NCI-H1092 treated with DMSO at 0.1 percent for 48 hours (cell line): ENCODE data around the gene KATNBL1.
"Not testable (repeated sequence)": the region's sequence is repeated elsewhere in the genome, so short reads cannot be mapped to it uniquely, and the experiment has no call there.

Experiments used
- DNase-seq: peaks from one replicate; lab custom pipeline; 2025; lab: John Stamatoyannopoulos, UW

Gene KATNBL1

DNA sequence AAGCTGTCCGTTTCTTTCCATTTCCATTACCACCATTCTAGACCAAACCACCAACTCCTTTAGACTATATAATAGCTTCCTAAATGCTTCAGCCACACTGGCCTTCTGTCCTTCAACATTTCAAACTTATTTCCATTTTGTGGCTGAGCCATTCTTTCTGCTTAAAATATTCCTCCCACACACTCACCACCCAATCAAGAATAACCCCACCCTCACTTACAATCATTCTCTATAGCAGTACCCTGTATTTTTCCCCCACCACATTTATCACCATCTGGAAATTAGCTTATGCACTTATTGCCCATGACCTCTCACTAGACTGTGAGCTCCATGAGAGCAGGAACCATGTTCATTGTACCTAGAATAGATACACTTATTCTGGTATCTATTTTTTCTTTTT is 6.6 kb downstream of the KATNBL1 start:
- no peak for DNase-seq

DNA sequence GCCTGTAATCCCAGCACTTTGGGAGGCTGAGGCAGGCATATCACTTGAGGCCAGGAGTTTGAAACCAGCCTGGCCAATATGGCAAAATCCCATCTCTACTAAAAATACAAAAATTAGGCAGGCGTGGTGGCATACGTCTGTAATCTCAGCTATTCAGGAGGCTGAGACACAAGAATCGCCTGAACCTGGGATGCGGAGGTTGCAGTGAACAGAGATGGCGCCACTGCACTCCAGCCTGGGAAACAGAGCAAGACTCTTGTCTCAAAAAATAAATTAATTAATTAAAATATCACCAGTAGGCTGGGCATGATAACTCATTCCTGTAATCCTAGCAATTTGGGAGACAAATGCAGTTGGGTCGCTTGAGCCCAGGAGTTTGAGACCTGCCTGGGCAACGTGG is 16.6 kb downstream of the KATNBL1 start:
- not testable (repeated sequence) for DNase-seq

DNA sequence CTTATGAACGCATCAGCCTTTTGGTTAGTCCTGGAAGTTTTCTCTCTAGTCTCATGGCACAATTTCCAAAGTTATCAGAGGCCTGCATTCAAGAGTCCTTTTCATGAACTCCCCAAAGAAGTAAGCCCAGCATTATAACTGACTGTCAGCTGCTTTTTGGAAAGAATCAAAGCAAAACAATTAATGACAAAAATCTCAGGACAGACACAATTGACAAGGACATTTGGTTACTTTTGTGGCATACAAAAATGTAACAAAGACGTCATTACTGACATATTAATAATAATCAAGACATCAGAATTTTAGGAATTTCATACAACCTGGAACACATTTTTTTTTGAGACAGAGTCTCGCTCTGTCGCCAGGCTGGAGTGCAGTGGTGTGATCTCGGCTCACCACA is 21.2 kb downstream of the KATNBL1 start:
- no peak for DNase-seq

DNA sequence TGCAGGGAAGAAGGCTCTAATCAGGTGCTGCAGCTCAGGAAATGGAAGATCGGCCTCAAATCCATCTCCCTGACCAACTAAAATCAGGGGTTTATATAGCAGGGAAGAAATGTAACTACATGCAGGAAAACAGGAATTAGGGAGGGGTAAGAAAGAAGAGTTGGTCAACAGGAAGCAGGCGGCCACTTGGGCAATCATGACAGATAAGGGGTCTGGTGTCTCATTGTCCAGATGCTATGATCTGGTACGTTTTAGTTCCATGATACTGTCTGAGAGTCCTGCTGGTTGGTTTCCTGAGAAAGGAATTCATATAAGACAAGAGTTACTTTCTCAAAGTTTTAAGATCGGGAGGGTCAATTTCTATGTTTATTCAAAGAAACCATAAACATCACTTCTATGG is 24.2 kb downstream of the KATNBL1 start:
- DNase-seq: no peak

DNA sequence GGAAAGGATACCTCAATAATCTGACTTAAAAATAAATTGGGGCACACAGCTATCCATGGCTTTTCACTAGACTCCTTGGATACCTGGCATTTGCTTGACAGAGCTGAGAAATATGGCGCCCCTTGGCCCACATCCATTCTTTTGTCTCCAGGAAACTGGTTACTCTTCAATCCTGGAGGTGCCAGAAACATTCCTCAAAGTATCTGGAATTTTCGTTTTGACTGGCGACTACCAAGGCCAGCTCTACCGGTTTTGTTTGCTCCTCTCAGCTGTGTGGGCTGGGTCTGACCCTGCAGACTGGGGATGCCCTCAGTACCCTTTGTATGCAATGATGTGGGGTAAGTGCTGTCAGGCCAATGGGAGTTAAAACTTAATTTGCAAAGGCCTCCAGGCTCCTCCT is 27.0 kb downstream of the KATNBL1 start:
- DNase-seq: no peak

DNA sequence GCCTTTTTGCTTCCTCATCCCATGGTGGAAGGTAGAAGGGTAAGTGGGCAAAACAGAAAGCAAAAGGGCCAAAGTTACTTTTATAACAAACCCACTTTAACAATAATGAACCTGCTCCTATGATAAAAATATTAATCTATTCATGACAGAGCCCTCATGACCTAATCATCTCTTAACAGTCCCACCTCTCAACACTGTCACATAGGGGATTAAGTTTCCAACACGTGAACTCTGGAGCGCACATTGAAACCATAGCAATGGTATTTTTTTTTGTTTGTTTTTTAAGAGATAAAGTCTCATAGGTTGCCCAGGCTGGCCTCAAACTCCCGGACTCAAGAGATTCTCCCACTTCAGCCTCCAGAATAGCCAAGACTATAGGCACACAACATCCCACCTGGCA is 30.7 kb downstream of the KATNBL1 start:
- no peak for DNase-seq

DNA sequence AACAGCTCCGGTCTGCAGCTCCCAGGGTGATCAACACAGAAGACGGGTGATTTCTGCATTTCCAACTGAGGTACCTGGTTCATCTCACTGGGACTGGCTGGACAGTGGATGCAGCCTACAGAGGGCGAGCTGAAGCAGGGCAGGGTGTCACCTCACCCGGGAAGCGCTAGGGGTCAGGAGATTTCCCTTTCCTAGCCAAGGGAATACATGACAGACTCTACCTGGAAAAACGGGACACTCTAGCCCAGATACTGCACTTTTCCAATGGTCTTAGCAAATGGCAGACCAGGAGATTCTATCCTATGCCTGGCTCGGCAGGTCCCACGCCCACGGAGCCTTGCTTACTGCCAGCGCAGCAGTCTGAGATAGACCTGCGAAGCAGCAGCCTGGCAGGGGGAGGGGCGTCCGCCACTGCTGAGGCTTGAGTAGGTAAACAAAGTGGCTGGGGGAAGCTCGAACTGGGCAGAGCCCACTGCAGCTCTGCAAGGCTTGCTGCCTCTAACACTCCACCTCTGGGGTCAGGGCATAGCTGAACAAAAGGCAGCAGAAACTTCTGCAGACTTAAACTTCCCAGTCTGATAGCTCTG is 43.8 kb downstream of the KATNBL1 start:
- DNase-seq: not testable (repeated sequence)

DNA sequence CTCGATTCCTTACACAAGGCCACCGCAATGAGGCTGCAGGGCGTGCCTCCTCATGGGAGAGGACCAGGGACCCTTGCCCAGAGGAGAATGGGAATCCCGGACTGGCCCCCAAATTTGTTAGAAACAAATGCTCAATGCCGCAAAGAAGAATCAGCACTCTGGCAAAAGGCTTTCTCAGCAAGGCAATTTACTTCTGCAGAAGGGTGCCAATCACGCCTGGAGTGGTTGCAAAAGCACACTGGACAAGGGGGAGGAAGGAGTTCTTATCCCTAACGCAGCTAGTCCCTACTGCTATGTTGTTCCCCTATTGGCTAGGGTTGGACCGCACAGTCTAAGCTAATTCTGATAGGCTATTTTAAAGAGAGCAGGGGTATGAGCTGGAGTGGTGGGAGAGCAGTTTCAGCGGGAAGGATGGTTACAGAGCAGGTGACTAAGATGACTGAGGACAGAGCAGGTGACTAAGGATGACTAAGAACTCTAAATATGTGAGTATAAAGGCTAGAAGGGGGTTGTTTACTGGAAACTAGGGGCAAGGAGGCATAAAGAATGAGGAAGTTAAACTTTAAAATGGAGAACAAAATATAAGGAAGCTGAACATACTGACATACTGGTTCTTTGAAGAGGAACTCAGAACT is 48.5 kb downstream of the KATNBL1 start:
- DNase-seq: no peak

DNA sequence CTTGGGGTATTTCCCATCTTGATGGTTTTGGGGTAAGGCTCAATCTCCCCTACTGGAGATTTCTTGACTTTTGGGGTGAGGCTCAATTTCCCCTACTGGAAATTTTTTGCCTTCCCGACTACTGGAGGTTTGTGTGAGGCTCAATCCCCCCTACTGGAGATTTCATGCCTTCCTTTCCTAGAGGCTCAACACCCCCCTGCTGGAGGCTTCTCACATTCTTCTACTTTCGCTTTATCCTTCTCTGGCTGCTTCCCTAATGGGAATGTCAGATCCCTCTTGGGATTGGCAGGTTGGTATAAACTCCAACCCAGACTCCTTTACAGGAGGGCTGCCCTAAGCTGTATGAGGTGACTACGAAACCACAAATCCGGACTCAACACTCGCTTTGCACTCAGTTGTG is 49.2 kb downstream of the KATNBL1 start:
- no peak for DNase-seq

DNA sequence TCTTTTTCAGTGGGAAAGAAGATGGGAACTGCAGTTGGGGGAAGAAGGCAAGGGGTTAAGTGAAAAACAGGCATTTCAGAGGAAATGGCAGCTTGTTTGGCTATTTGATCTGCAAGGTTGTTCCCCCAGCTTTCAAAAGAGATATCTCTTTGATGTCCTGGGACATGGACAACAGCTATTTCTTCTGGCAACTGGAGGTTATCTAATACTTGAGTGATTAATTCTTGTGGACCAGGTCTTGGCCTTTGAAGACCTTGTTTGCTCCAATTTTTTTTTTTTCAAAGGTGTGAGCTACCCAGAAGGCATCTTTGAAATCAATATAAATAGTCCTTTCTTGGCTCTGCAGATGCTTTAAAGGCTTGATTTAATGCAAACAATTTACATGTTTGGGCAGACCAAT is 51.5 kb downstream of the KATNBL1 start:
- DNase-seq: no peak

DNA sequence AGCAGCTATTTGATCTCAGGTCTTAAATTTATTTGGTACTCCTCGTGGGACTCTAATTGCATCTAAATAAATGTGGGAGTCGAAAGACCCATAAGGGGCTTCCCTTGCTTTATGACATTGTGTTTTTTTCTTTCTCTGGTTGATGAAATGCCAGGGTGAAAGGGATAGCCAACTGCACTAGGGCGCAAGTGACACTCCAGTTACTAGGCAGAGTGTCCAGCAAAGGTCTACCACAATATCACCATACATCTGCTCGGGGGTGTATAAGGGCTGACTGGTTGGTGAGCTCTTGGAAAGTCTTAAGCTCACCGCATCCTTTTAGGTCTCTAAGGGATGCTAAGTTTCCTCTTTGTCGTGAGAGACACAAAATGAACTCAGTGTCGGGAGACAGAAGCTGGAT is 54.0 kb downstream of the KATNBL1 start:
- no peak for DNase-seq

DNA sequence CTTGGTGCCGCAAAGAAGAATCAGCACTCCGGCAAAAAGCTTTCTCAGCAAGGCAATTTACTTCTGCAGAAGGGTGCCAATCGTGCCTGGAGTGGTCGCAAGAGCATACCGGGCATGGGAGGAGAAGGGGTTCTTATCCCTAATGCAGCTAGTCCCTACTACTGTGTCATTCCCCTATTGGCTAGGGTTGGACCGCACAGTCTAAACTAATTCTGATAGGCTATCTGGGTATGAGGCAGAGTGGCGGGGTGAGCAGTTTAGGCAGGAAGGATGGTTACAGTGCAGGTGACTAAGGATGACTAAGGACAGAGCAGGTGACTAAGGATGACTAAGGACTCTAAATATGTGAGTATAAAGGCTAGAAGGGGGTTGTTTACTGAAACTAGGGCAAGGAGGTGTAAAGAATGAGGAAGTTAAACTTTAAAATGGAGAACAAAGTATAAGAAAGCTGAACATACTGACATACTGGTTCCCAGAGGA is 55.1 kb downstream of the KATNBL1 start:
- DNase-seq: no peak

DNA sequence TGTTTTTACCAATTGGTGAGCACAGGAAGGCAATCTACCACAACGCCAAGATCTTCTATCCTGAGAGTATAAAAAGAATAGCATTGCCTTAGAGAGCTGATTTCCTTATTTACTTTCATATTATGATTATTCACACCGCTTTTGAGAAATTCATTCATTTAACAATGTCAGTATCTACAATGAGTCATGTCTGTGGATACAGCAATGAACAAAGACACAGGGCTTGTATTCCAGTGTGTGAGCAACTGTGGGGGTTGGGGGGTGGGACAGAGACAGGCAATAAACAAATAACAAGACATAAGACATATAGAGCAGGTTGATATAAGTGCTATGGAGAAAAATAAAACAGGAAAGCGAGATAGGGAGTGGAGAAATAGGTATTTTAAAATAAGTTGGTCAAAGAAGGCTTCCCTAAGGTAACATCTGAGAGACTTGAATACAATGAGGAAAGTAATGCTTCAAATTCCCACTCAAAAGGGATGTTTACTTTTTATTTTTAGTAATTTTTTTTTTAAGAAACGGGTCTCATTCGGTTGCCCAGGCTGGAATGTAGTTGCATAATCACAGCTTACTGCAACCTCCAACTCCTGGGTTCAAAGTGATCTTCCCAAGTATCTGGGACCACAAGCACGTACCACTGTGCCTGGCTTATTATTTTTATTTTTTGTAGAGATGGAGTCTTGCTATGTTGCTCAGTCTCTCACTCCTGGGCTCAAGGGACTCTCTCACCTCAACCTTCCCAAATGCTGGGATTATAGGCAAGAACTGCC is 62.3 kb downstream of the KATNBL1 start:
- DNase-seq: no peak

DNA sequence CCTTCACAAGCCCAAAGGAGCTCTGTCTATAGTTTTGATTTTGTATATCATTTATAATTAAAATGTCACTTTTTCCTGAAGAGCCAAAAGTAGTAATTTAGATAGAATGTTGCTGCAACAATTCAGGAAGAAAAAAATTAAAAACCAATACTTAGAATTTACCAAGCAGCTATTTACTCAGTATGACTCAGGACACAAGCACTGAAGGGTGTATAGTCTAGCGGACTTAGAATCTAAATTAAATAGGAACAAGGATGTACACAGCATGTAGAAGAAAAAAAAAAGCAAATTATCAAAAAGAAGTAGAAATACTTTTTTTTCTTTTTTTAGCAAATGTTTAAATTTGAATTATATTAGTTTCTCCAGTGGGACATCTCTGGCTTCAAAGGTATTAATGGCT is 76.4 kb downstream of the KATNBL1 start:
- DNase-seq: no peak

DNA sequence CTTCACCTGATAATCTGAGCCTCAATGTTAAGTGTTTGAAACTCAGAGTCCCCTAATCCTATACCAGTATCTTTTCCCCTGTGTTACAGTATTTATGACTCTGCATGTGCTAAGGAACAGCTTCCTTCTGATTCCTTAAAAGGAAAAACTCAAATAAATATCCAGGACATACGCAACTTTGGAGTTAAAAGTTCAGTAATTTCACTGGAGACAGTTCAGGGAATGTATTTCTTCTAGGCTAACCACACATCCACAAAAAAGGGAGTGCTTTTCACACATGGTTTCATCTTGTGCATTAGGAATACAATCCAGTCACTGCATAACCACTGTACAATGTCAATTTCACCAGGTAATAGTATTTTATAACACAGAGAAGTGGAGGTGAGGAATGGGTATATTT is 77.0 kb downstream of the KATNBL1 start:
- no peak for DNase-seq

DNA sequence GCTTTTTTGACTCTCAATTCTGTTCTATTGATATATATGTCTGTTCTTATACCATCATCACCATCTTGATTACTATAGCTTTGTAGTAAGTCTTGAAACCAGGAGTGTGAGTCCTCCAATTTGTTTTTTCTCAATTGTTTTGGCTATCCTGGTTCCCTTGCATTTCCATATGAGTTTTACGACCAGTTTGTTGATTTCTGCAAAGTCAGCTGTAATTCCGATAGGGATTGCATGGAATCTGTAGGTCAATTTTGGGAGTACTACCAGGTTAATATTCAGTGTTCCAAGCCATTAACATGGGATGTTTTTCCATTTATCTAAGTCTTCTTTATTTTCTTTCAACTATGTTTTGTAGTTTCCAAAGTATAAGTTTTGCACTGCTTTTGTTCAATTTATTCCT is 81.0 kb downstream of the KATNBL1 start:
- DNase-seq: no peak

DNA sequence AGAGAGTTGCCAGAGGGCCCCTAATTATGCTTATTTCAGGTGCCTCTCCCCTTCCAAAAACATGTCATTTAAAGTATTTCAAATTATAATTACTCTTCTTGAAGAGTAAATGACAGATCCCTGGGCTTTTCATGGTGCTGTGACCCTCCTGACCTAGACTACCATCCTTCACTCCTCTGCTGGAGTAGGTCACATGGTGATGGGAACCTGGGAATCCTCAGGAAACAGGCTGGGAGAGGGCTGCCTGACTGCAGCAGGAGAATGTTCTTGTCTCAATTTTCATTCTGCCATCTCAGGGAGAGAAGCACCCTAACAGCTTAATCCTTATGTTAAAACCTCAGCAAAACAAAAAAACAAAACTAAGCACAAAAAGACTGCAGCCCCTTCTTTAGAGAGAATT is 83.4 kb downstream of the KATNBL1 start:
- DNase-seq: no peak

DNA sequence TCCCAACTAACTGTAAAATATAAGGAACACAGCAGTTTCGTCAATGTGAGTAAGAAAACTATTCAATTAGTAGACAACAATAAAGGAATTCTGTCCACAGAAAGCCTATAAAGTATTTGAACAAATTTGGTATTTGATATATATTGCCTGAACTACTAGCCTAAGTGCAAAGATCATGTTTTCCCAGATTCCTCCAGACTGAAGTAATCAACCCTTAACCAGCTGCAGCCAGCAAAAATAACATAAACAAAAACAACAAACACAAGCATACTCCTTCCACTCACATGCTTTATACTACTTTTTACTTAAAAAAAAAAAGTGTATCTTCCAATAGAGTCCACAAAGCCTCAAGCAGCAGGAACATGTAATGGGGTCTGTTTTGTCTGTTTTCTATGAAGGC is 84.0 kb downstream of the KATNBL1 start:
- no peak for DNase-seq

DNA sequence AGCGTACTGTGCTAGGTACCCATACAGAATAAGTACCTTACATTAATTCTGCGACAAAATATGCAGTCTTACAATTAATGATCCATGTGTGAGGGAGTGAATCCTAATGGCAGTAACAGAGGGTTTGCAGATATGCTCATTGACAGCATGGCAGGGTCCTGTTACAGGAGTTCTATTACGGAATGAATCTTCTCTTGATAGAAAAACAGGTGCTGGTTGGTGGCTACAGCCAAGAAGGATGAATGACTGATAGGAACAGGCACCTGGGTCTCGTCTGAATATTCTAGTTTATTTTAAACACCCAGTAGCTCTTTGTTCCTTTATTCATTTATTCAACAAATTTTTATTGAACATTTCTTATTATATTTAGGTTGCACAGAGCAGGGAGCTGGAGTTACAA is 85.2 kb downstream of the KATNBL1 start:
- DNase-seq: no peak

DNA sequence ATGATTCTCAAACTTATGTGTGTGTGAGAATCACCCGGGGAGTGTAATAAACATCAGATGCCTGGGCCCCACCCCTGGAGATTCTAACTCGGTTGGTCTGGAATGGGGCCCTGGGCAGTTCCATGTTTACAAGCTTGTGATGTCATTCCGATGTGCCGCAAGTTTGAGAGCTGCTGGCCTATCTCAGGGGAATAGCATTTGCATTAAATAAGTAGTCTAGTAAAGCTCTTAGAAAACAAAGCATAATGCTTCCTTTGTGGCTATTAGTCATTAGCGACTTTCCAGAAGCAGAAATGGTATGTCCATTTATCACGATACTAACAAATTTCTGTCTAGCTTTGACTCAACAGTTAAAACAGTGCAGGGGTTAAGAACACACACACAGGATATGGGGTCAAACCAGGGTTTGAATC is 87.1 kb downstream of the KATNBL1 start:
- DNase-seq: no peak

DNA sequence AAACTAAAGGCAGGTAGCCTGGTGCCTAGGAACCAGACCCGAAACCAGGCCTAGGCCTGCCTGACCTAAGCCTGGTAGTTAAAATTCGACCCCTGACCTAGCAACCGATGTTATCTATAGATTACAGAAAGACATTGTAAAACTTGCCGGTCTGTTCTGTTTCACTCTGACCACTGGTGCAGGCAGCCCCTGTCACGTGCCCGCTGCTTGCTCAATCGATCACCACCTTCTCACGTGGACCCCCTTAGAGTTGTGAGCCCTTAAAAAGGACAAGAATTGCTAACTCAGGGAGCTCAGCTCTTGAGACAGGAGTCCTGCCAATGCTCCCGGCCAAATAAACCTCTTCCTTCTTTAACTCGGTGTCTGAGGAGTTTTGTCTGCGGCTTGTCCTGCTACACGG is 88.1 kb downstream of the KATNBL1 start:
- not testable (repeated sequence) for DNase-seq

DNA sequence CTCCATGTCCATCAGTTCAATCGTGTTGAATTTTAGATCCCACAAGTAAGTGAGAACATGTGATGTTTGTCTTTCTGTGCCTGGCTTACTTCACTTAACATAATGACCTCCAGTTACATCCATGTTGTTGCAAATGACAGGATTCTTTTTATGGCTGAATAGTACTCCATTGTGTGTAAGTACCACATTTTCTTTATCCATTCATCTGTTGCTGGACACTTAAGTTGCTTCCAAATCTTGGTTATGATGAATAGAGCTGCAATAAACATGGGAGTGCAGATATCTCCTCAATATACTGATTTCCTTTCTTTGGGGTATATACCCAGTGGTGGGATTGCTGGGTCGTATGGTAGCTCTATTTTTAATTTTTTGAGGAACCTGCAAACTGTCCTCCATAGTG is 89.5 kb downstream of the KATNBL1 start:
- DNase-seq: not testable (repeated sequence)

DNA sequence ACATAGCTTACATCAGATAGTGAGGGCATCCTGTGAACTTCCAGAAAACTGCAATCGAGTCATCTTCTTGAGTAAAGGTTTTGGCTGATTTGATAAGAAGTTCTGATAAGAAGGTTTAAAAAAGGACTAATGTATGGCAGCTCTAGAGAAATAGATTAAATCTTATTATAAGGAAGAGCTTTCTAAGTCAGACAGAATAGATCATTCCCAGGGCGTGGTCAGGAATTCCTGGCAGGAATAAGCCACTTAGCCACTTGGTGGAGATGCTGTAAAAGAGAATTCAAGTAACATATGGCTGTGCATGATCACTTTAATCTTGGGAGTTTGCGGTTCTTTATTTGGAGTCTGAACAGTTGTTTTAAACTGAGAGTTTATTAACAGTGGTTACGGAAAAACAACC is 90.6 kb downstream of the KATNBL1 start:
- DNase-seq: no peak
